Ishikawa (cell line): Measurements from ENCODE around the gene COA1.

Source experiments
- CEBPB ChIP-seq: IDR thresholded peaks from 2 replicates; pipeline ENCODE4 v1.6.1; 2012
- EGR1 ChIP-seq: IDR thresholded peaks from 2 replicates; pipeline ENCODE4 v1.6.1; 2012
- FOXM1 ChIP-seq: IDR thresholded peaks from 2 replicates; pipeline ENCODE4 v1.6.1; 2012; ENCODE audit warnings: low read depth, borderline replicate concordance
- MAX ChIP-seq: IDR thresholded peaks from 2 replicates; pipeline ENCODE4 v1.6.1; 2012
- RAD21 ChIP-seq: IDR thresholded peaks from 2 replicates; pipeline ENCODE4 v1.6.1; 2012; ENCODE audit warnings: low read depth
- REST ChIP-seq: IDR thresholded peaks from 2 replicates; pipeline ENCODE4 v1.6.1; 2012; ENCODE audit warnings: low read depth, mild to moderate bottlenecking
- YY1 ChIP-seq: IDR thresholded peaks from 2 replicates; pipeline ENCODE4 v1.6.1; 2012; ENCODE audit warnings: low read depth
- ZBTB7A ChIP-seq: IDR thresholded peaks from 2 replicates; pipeline ENCODE4 v1.6.1; 2012; ENCODE audit warnings: low read depth

GRCh38 chr7:43689115-43689514, 40.2 kb downstream of the COA1 start:
- TF ChIP-seq EGR1 (no peak), RAD21 (no peak), FOXM1 (no peak), REST (no peak), CEBPB (no peak), MAX (no peak), YY1 (no peak), ZBTB7A (no peak)
